Measurements from ENCODE around the gene SDSL.

GRCh38 chr12:113382206-113382605 lies 40.0 kb upstream of the SDSL start:
- no peak for TF ChIP-seq CTCF (conservative IDR thresholded peaks at IDR 0.05; ENCODE audit: low read length)
- TF ChIP-seq EZH2phosphoT487 (IDR thresholded peaks at IDR 0.05; ENCODE audit: borderline replicate concordance, low read depth, low read length): no peak
